Inflammatory macrophage treated with lipopolysaccharide for 1 hour (primary cell): ENCODE data around the gene AMOT.
"Not testable (repeated sequence)": the region's sequence is repeated elsewhere in the genome, so short reads cannot be mapped to it uniquely, and the experiment has no call there.

Source experiments
- DNase-seq, 2 donors: peaks; one replicate each; pipeline ENCODE4 v3.0.0-alpha.2; 2020 to 2022

The AMOT gene

GRCh38 chrX:112840382-112841113 is at the start of gene AMOT:
Gene AMOT (minus strand): TSS chrX:112840831. CDS start chrX:112823126, 17,705 bp downstream.
- DNase-seq = peak; percentile 11 to 32

GRCh38 chrX:112889400-112889799 is 48.8 kb upstream of the AMOT start:
- no peak for DNase-seq

GRCh38 chrX:112888916-112889315 is 48.3 kb upstream of the AMOT start:
- no peak for DNase-seq

GRCh38 chrX:112877771-112878173 is 37.1 kb upstream of the AMOT start:
- DNase-seq = no peak

- DNase-seq = no peak
Measured at GRCh38 chrX:112874614-112875013, 34.0 kb upstream of the AMOT start.

DNA sequence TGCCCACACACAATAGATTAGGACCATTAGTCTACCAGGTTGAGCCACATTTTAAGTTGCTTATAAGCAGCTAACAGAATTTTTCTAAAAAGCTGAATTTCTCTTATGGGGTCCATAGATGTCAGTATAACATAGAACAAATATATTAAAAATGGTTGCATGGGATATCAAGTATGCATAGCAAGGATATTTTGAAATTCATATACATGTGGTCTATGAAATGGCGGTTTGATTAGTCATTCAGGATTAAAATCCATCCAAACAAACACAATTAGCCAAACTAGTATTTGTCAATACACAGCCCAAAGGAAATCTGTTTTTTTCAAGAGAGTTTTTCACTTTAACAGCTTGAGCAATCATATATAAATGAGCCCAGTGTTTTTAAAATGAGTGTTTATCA is 33.5 kb upstream of the AMOT start:
- no peak for DNase-seq

DNA sequence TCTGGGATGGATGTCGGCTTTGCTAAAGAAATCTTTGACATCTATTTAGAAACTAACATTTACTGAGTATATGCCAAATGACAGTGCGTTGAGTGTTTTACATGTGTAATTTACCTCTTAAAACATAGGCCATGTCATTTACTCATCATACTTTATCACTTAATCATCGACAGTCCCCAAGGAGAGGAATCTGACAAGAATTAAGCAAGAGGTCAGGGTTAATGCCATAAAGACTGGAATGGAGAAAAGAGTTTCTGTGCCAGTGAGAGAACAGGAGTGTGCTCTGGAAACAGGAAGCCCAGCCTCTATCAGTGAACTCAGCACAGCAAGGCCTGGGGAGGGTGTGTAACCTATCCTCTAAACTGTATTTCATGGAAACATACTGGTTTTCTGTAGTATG is 28.0 kb upstream of the AMOT start:
- DNase-seq = no peak

GRCh38 chrX:112867570-112867969 is 26.9 kb upstream of the AMOT start:
- DNase-seq = no peak

DNA sequence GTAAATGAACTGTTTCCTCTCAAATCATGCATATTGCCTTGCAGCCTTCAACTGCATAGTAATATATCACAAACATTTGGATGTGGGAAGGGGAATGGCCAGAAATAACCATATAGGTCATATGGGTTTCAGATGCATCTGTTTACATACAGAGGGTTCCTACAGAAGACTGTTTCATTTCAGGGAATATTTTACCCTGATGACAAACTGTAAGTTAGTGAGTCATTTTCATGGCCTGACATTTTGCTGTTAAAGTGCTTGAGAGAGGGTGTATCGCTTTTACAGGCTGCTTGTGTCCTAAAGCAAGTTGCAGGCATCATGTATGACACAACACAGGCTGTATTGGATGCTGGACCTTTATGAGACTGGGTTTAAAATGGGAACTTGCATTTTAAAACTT is 25.5 kb upstream of the AMOT start:
- no peak for DNase-seq

- no peak for DNase-seq
Measured at GRCh38 chrX:112865464-112866025, 24.9 kb upstream of the AMOT start.

DNA sequence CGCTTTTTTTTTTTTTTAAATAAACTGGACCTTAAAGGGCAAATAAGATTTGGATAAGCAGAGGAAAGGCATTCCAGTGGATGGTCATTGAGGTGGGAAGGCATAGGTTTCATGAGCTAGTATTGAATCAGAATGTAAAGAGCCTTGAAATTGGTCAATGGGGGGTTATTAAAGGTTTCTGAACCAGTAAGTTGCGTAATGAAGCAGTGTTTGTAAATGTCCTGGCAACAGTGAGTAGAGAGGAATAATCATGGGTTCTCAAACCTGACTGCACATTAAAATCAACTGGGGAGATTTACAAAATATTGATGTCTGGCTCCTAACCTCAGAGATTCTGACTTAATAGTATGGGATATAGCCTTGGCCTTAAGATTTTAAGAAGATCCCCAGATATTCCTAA is 23.2 kb upstream of the AMOT start:
- no peak for DNase-seq

- no peak for DNase-seq
Measured at GRCh38 chrX:112857478-112857878, 16.8 kb upstream of the AMOT start.

- not testable (repeated sequence) for DNase-seq
Measured at GRCh38 chrX:112854901-112855300, 14.3 kb upstream of the AMOT start.

- DNase-seq = no peak
Measured at GRCh38 chrX:112852851-112853250, 12.2 kb upstream of the AMOT start.

DNA sequence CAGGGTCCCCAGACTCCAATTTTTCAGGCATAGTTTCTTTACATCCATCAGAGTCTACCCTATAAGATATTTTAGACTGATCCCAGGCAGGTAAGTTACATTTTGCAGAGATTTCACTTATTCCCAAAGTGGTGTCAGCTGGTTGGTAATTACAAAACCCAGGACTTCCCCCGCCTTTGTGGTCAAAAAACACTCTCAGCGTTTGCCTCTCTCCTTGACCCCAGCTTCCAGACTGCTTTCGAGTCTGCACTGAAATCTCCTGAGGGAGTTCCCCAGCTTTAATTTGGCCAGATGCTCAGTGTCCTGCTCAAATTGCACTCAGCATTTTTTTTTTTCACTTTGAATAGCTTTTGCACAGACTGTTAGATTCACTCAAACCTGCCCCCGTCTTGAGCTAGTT is 11.2 kb upstream of the AMOT start:
- DNase-seq = peak; percentile 60 to 61

DNA sequence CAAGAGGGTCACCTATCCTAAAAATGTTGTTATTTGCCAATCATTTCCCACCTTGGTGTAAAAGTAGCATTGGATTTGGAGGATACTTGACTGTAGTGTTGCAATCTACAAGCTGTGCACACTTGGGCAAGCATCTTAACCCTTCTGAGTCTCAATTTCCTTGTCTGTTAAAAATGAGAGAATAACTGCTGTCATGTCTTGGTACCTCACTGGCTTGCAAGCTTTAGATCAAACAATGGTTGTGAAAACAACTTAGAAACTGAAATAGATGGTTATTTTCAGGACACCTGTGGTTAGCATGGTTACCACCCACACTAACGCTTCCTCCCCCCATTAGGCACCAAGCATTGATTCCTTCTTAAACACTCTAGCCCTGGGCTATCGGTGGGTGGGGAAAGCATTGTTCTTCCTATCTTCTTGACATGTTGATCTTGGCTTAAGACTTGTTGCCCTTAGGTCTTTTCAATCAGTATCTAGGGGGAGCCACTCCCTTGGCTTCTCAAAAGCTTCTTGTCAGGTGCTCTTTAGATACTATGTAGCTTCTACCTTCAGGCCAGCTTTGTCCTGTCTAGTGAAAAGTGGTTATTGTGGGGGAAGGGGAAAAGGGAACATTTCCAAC is 10.6 kb upstream of the AMOT start:
- no peak for DNase-seq

- DNase-seq = peak in 1 of 2 donors; percentile 18
Measured at GRCh38 chrX:112849016-112849415, 8.4 kb upstream of the AMOT start.

DNA sequence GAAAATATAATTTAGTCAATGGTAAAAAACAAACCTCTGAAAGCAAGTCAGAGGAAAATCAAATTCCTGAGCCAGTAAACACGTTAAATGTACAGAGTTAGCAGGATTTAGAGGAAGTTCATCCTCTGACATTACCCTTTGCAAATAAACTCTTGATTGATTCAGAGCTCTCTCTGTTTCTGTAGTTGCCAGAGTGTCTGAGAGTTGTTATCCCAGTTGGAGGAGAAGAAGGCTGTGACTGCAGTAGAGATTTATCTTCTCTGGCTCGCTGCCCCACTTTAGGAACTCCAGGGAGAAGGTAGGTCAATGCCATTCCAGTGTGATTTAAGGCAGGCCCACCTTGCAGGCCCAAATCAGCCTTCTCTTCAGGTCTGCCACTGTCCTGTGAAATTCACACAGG is 6.2 kb upstream of the AMOT start:
- DNase-seq = no peak

GRCh38 chrX:112846187-112846586 is 5.6 kb upstream of the AMOT start:
- no peak for DNase-seq

- no peak for DNase-seq
Measured at GRCh38 chrX:112844250-112844649, 3.6 kb upstream of the AMOT start.

DNA sequence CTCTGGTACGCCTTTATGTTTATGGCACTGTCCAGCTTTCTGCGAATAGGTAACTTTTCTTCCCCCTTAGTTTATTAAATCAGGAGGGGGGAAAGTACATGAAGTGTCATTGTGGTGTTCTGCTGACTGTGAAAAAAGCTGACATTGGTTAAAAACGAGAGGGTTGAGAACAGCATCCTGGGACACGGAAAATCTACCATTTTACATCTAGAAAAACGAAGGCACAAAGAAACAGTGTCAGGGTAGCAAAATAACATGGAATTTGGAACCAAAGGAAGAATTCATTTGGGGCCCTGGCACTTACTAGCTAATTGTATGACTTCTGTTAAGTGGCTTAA is 1.2 kb upstream of the AMOT start:
- DNase-seq = no peak

DNA sequence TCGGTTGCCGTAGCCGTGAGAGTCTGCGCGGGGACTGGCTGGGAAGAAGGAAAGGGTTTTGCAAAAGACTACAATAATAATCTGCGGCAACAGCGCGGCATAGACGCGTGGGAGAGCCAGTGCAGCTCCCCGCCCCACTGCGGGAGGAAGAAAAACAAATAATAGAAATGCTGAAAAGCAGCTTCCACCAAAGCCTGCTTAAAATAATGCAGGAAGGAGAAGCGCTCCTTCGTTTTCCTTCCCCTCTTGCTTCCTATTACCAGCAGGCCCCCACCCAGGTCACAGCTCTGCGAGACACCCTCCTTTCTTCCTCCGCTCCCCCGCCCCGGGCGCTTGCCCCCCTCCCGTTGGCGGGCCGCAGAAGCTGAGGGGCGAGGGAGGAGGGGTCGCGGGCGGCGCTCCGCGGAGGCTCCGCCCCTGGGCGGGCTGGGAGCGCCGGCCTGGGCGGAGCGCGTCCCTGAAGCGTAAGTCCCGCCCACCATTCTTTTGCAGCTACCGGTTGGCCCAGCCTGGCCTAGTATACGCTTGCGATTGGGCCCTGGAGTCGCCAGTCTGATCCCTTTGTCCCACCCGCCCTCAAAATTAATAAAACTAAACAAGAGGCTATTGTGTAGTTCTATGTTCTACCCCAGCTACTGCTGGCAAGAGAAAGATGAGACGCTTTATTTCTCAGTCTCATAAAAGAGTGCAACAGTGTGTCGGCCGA is 636 bp upstream of the AMOT start:
- peak; percentile 69 to 79 for DNase-seq

DNA sequence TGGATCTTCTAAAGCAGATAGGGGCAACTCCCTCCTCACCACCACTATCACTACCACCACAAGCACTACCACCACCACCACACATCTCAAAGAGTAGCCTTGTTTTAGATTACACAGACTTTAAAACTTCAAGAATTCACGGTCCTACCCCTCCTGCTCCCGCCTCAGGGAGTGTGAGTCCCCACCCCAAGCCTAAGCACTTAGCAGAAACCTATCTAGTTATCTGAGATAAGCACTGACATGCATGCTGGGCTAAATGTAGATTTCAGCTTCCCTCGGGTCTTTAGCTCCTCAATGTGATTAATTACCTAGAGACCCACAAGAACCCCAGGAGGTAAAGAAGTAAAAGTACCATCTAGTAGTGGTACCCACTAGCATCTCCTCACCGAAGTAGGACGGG is 775 bp downstream of the AMOT start:
- no peak for DNase-seq

GRCh38 chrX:112837531-112837930 is 3.1 kb downstream of the AMOT start:
- no peak for DNase-seq
